ENCODE results near the gene RASGRP1. TPM values are rescaled to one million over a fixed set of nuclear protein-coding genes. Genes with fewer than 3 reads are reported as not detected.
A peak's percentile ranks its signal among the peaks of the same experiment; 100 is the strongest.

RASGRP1 gene
- total RNA-seq, 2 experiments from 2014 or later, result 66.6 to 69.7 TPM

- intact Hi-C loops (cut with DNase I, micrococcal nuclease), result loop anchor here in 1 of 2 experiments (5.0 kb wide), 1 partner anchor 48 kb away; no protein-coding TSS in a partner anchor
- Histone ChIP-seq H3K4me1 (ENCODE audit: insufficient read depth, low read length) (no peaks in the 10 kb centered on the region), H3K36me3 (ENCODE audit: insufficient read depth, low read length) (peaks cover 96% of the 10 kb centered on the region), H3K27me3 (ENCODE audit: control insufficient read depth in 1 of 2, insufficient read depth in 2 of 2, low read length in 2 of 2) (no peaks in the 10 kb centered on the region), H3K9me3 (ENCODE audit: control insufficient read depth in 1 of 2, insufficient read depth in 1 of 2, low read length in 2 of 2) (no peaks in the 10 kb centered on the region), H3K27ac (ENCODE audit: low read depth in 1 of 2, low read length in 2 of 2) (no peak overlapping the region), H3K4me3 (ENCODE audit: low read length) (no peak overlapping the region)
- peaks cover 97% of the 10 kb centered on the region for H3K36me3 Mint-ChIP-seq (ENCODE audit: low read depth)
- POLR2A ChIA-PET, result interaction anchor here (1.9 kb wide), 1 partner anchor 10 kb away, joined by 6 read pairs; no protein-coding TSS in a partner anchor
- DNase-seq (no peak), ATAC-seq (ENCODE audit: poor library complexity) (no peak)
- CTCF ChIA-PET, result interaction anchor here (0.9 kb wide), 1 partner anchor 27 kb away, joined by 3 read pairs; no protein-coding TSS in a partner anchor
- H3K4me3 Mint-ChIP-seq, result no peak overlapping the region
- TF ChIP-seq CTCF (IDR thresholded peaks at IDR 0.05), result no peak
- no peaks in the 10 kb centered on the region for H3K9me3 Mint-ChIP-seq
- no peaks in the 10 kb centered on the region for H3K27me3 Mint-ChIP-seq
- peak overlapping the region; percentile 76 for H3K27ac Mint-ChIP-seq
- H3K4me1 Mint-ChIP-seq (ENCODE audit: low read depth), result peaks cover 25% of the 10 kb centered on the region
Observed at GRCh38 chr15:38499651-38500050, 65.0 kb downstream of the RASGRP1 start.

GRCh38 chr15:38496151-38496550 is 68.5 kb downstream of the RASGRP1 start:
- intact Hi-C loops (cut with DNase I, micrococcal nuclease), result loop anchor here in 1 of 2 experiments (5.0 kb wide), 1 partner anchor 51 kb away; no protein-coding TSS in a partner anchor
- H3K27ac Mint-ChIP-seq, result peak overlapping the region; percentile 76
- ChIA-PET POLR2A (no interaction called here), CTCF (interaction anchor here (1.0 to 2.3 kb wide), 2 partner anchors 195 kb away, joined by 4 to 10 read pairs; no protein-coding TSS in a partner anchor)
- no peak overlapping the region for H3K27ac ChIP-seq (ENCODE audit: low read depth in 1 of 2, low read length in 2 of 2)
- no peak for TF ChIP-seq CTCF (IDR thresholded peaks at IDR 0.05)
- H3K36me3 Mint-ChIP-seq (ENCODE audit: low read depth), result peaks cover 93% of the 10 kb centered on the region
- no peak overlapping the region for H3K4me3 ChIP-seq (ENCODE audit: low read length)
- no peaks in the 10 kb centered on the region for H3K4me1 ChIP-seq (ENCODE audit: insufficient read depth, low read length)
- H3K4me3 Mint-ChIP-seq, result no peak overlapping the region
- no peak for DNase-seq
- H3K9me3 ChIP-seq (ENCODE audit: control insufficient read depth in 1 of 2, insufficient read depth in 1 of 2, low read length in 2 of 2), result no peaks in the 10 kb centered on the region
- H3K36me3 ChIP-seq (ENCODE audit: insufficient read depth, low read length), result peaks cover 92% of the 10 kb centered on the region
- ATAC-seq (ENCODE audit: poor library complexity), result no peak
- no peaks in the 10 kb centered on the region for H3K27me3 ChIP-seq (ENCODE audit: control insufficient read depth in 1 of 2, insufficient read depth in 2 of 2, low read length in 2 of 2)
- peaks cover 36% of the 10 kb centered on the region for H3K4me1 Mint-ChIP-seq (ENCODE audit: low read depth)
- H3K27me3 Mint-ChIP-seq, result no peaks in the 10 kb centered on the region
- no peaks in the 10 kb centered on the region for H3K9me3 Mint-ChIP-seq

GRCh38 chr15:38490242-38490922 is 74.2 kb downstream of the RASGRP1 start:
- Mint-ChIP-seq H3K4me1 (ENCODE audit: low read depth) (peaks cover 40% of the 10 kb centered on the region), H3K36me3 (ENCODE audit: low read depth) (peaks cover 85% of the 10 kb centered on the region), H3K27ac (peak overlapping the region; percentile 42), H3K4me3 (no peak overlapping the region), H3K9me3 (no peaks in the 10 kb centered on the region), H3K27me3 (no peaks in the 10 kb centered on the region)
- no peak for TF ChIP-seq CTCF (IDR thresholded peaks at IDR 0.05)
- ATAC-seq (ENCODE audit: poor library complexity), result no peak
- intact Hi-C loops (cut with DNase I, micrococcal nuclease), result no loop called here
- no peaks in the 10 kb centered on the region for H3K4me1 ChIP-seq (ENCODE audit: insufficient read depth, low read length)
- DNase-seq, result no peak
- ChIA-PET CTCF (interaction anchor here (1.1 to 1.4 kb wide), 4 partner anchors 14 to 200 kb away, joined by 3 to 6 read pairs (median 3); no protein-coding TSS in a partner anchor), POLR2A (interaction anchor here (0.7 to 2.0 kb wide), 5 partner anchors 9 to 197 kb away, joined by 3 to 7 read pairs (median 4); partner anchors contain the start of gene RASGRP1)
- no peak overlapping the region for H3K4me3 ChIP-seq (ENCODE audit: low read length)
- peak overlapping the region; percentile 20 to 22 for H3K27ac ChIP-seq (ENCODE audit: low read depth in 1 of 2, low read length in 2 of 2)
- H3K27me3 ChIP-seq (ENCODE audit: control insufficient read depth in 1 of 2, insufficient read depth in 2 of 2, low read length in 2 of 2), result no peaks in the 10 kb centered on the region
- no peaks in the 10 kb centered on the region for H3K9me3 ChIP-seq (ENCODE audit: control insufficient read depth in 1 of 2, insufficient read depth in 1 of 2, low read length in 2 of 2)
- H3K36me3 ChIP-seq (ENCODE audit: insufficient read depth, low read length), result peaks cover 76% of the 10 kb centered on the region
